Occipital lobe (tissue), 2 donors: ENCODE measurements around the gene JMJD1C. TPM values are rescaled to one million over a fixed set of nuclear protein-coding genes. Genes with fewer than 3 reads are reported as not detected.
"Not testable (repeated sequence)": the region's sequence is repeated elsewhere in the genome, so short reads cannot be mapped to it uniquely, and the experiment has no call there.

ENCODE experiments used
- DNase-seq: peaks from one replicate; lab custom pipeline; 2025; lab: John Stamatoyannopoulos, UW
- total RNA-seq: library from RNA; depleted of rRNA; stranded (reverse); fragments of >200 nt; gene quantifications from one replicate; pipeline ENCODE4 v1.2.3, GENCODE V29; 2014

Gene JMJD1C
- total RNA-seq, result 355 TPM

- peak; percentile 55 for DNase-seq
These were observed at the start of gene JMJD1C for GRCh38 chr10:63465293-63466143. Gene JMJD1C, minus strand, starts transcription at chr10:63465977. Its CDS starts 315 bp downstream, at chr10:63465662.

- no peak for DNase-seq
These were observed 49.4 kb upstream of the JMJD1C start for GRCh38 chr10:63515002-63515763.

GRCh38 chr10:63506554-63506953, 40.8 kb upstream of the JMJD1C start:
- no peak for DNase-seq

GRCh38 chr10:63505562-63505961, 39.8 kb upstream of the JMJD1C start:
- DNase-seq, result no peak

GRCh38 chr10:63504145-63504881, 38.5 kb upstream of the JMJD1C start:
- no peak for DNase-seq

- no peak for DNase-seq
These were observed 37.6 kb upstream of the JMJD1C start for GRCh38 chr10:63503395-63503794.

GRCh38 chr10:63502832-63503231, 37.1 kb upstream of the JMJD1C start:
- DNase-seq, result no peak

GRCh38 chr10:63501954-63502353, 36.2 kb upstream of the JMJD1C start:
- DNase-seq, result no peak

- DNase-seq, result not testable (repeated sequence)
These were observed 34.8 kb upstream of the JMJD1C start for GRCh38 chr10:63500551-63500950.

GRCh38 chr10:63498665-63499064, 32.9 kb upstream of the JMJD1C start:
- no peak for DNase-seq

GRCh38 chr10:63497321-63497720, 31.5 kb upstream of the JMJD1C start:
- no peak for DNase-seq

GRCh38 chr10:63496561-63496960, 30.8 kb upstream of the JMJD1C start:
- no peak for DNase-seq

GRCh38 chr10:63494951-63495350, 29.2 kb upstream of the JMJD1C start:
- DNase-seq, result no peak

GRCh38 chr10:63493004-63493403, 27.2 kb upstream of the JMJD1C start:
- DNase-seq, result no peak

- not testable (repeated sequence) for DNase-seq
These were observed 26.5 kb upstream of the JMJD1C start for GRCh38 chr10:63492317-63492690.

- no peak for DNase-seq
These were observed 26.0 kb upstream of the JMJD1C start for GRCh38 chr10:63491588-63492316.

- no peak for DNase-seq
These were observed 24.1 kb upstream of the JMJD1C start for GRCh38 chr10:63489838-63490237.

- DNase-seq, result no peak
These were observed 22.2 kb upstream of the JMJD1C start for GRCh38 chr10:63487990-63488389.

GRCh38 chr10:63483983-63484382, 18.2 kb upstream of the JMJD1C start:
- no peak for DNase-seq

GRCh38 chr10:63481815-63482421, 16.1 kb upstream of the JMJD1C start:
- no peak for DNase-seq

- no peak for DNase-seq
These were observed 14.5 kb upstream of the JMJD1C start for GRCh38 chr10:63480237-63480636.
